ENCODE measurements around the gene KCNT2.
A peak's percentile ranks its signal among the peaks of the same experiment; 100 is the strongest.

Gene KCNT2

GRCh38 chr1:196442366-196442765 is 165.9 kb downstream of the KCNT2 start:
- no peak for DNase-seq

GRCh38 chr1:196440711-196441110 is 167.5 kb downstream of the KCNT2 start:
- DNase-seq = no peak

DNA sequence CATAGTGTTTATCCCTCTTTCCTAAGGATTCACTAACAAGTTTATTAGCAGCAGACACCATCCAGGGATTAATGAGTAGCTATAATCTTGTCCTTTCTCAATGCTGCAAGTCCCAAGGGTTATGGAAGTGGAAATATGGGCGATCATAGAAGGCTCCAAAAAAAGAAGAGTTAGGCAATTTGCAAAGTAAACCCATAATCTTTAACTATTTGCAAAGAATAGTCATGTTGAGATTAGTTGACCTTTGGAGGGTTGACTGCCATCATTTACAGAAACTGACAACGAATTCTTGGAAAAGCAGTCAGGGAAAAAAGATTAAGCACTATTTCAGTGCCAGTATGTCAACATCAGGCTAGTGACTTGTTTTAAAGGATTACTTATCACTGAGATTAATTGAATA is 169.9 kb downstream of the KCNT2 start:
- no peak for DNase-seq

DNA sequence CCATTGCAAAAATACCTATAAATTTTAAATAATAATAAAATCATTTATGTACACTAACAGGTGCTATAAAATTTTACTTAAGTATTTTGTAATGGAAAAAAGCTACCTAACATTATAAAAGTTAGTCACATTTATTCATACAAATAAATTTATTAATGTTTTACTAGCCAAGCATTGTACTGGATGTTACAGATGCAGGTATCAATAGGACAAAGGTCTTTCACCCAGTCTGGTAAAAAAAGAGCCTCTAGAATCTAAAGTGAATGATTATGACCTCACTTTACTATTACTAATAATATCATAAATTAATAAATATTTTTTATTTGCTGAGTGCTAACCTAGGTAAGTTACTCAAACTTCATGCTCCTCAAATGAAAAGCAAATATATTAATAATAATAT is 170.6 kb downstream of the KCNT2 start:
- no peak for DNase-seq

GRCh38 chr1:196433000-196433399 is 175.2 kb downstream of the KCNT2 start:
- no peak for DNase-seq

DNA sequence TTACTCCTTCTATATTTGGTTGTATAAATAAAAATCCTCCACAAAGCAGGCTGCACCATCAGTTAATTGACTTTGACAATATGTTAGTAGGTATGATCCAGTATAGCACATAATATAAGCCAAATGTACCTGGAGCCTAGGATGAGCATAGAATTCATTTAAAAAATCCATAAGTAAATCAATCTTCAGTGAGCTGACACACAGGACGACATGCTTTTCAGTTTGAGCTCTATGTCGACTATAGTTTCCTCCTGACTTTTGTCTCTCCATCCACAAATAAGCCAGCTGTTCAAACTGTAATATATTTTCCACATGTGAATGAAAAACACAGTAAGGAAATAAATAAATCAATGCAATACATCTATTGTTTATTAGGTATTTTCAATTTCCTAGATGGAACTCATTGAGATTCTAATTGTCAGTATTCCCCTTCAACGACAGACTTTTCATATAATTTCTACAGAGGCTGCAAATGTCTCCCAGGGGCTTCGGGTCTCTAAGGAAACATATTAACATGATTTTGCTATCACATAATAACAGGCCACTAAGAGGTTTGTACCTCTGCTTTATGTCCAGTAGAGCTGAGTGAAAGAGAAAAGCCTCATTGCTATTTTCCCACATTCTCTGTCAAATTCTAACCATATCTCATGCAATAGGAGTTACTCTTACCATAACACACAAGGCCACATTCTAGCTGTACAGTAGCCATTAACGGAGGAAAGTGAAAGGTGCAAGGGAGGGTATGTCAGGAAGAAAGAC is 180.1 kb downstream of the KCNT2 start:
- DNase-seq = no peak

DNA sequence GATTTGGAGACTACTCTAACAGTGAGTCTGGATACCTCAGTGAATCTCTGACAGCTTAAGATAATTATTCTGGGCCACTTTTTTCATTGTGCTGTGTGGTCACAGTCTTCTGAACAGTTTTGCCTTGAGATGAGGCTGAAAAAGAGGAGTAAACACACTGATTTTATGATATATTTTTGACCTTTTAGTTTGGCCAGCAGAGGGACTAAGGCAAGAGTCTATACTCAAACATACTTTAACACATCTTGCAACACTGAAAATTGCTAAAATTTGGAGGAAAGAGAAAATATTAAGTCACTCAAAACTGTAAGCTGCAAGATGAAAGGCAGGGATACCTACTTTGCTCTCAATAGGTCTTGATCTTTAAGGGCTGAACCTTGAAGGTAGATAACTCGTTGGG is 182.7 kb downstream of the KCNT2 start:
- no peak for DNase-seq

DNA sequence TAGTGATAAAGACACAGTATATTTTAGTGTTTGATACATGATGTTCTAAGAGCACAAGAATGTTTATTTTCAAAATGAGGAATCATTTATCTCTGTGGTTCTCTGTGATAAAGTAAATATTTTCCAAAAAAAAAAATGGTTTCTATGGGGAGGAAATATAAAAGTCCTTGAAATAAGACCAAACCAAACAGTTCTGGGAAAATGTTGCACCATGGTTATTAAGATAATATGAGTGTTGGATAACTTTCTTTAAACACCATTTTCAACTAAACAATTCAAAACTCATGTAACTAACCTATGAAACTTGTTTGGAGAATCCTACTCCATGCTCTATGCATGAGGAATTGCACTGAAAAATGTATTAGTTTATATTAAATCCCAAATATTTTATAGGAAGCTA is 184.6 kb downstream of the KCNT2 start:
- no peak for DNase-seq

- no peak for DNase-seq
These were observed 189.5 kb downstream of the KCNT2 start for GRCh38 chr1:196418772-196419171.

GRCh38 chr1:196415978-196416377 is 192.3 kb downstream of the KCNT2 start:
- DNase-seq = no peak

- DNase-seq = no peak
These were observed 195.9 kb downstream of the KCNT2 start for GRCh38 chr1:196412326-196412725.

- DNase-seq = no peak
These were observed 197.5 kb downstream of the KCNT2 start for GRCh38 chr1:196410768-196411167.

DNA sequence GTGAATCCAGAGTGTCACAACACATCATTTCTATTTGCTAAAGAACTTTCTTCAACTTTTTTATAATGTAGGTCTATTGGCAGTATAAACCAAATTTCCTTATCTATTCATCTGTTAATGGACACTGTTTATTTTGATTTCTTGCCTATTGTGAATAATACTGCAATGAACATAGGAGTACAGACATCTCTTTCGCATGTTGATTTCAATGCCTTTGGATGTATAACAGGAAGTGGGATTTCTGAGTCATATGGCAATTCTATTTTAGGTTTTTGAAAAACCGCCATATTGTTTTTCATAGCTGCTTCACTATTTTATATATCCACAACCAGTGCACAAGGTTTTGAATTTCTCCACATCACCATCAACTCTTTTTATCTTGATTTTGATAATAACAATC is 198.7 kb downstream of the KCNT2 start:
- no peak for DNase-seq

- no peak for DNase-seq
These were observed 200.7 kb downstream of the KCNT2 start for GRCh38 chr1:196407358-196408051.

GRCh38 chr1:196405839-196406238 is 202.4 kb downstream of the KCNT2 start:
- no peak for DNase-seq

- no peak for DNase-seq
These were observed 204.2 kb downstream of the KCNT2 start for GRCh38 chr1:196403803-196404690.

GRCh38 chr1:196401891-196402290 is 206.3 kb downstream of the KCNT2 start:
- DNase-seq = peak; percentile 36

DNA sequence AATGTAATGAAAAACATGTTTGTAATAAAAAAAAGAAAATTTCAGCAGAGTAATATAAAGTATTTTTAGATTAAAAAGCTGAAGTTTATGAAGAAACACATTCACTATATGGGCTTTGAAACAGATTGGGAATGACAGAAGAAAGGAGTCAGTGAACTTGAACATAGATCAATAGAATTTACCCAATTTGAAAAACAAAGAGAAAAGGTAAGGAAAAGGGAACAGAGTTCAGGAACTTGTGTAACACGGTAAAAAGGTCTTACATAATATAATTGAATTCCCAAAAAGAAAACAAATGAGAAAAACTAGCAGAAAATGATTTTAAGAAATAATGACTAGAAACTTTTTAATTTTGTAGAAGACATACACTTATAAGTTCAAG is 206.8 kb downstream of the KCNT2 start:
- DNase-seq = no peak

DNA sequence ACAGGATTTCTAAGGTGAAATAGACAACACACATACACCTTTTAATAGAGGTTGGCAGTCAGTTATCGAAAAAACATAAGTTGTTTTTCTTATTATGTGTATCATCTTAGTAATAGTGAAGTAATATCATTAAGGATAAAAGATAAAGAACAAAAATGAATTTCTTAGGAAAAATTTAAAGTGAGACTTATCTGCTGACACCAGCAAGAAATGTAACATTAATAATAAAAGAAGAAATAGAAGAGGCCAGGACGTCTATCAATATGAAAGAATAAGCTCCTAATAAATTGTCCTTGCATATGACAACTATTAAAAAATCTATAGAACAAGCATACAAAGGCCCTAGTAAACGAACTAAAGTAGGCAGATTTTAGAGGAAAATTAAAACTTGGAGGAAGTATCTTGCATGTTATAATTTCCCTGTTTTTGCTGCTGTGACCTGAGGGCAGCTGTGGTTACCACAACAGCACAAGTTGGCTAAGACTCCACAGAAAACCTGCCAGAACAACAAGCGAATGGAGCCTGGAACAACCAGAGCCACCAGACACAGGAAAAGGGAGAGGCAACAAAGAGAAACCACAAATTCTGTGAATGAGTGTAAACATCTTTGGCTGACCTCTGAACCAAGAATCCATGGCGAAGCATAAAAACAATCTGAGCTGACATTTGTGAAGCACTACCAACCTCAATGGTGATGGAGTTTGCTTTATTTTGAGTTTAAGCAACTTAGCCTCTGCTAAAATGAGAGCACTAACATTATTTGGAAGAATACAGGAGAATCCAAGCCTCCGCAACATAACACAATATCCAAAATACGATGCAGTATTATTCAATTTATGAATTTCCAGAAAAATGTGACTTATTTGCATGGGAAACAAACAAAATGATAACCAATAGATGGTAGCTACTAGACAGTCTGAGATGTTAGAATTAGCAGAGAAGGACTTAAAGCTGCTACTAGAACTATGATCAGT is 207.5 kb downstream of the KCNT2 start:
- DNase-seq = no peak

DNA sequence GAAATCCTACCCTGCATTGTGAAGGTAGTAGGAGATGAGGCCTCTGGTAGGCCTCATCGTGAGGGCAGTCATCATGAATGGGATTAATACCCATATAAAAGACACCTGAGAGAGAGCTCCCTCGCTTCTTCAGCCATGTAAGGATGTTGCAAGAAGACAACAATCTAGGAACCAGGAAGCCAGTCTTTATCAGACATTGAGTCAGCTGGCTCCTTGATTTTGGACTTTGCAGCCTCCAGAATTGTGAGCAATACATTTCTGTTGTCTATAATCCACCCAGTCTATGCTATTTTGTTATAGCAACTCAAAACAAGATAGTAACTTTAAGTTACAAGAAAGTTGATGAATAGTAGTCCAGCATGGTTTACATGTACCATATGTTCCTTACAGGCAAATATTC is 208.5 kb downstream of the KCNT2 start:
- DNase-seq = no peak

GRCh38 chr1:196393742-196394141 is 214.5 kb downstream of the KCNT2 start:
- DNase-seq = no peak

DNA sequence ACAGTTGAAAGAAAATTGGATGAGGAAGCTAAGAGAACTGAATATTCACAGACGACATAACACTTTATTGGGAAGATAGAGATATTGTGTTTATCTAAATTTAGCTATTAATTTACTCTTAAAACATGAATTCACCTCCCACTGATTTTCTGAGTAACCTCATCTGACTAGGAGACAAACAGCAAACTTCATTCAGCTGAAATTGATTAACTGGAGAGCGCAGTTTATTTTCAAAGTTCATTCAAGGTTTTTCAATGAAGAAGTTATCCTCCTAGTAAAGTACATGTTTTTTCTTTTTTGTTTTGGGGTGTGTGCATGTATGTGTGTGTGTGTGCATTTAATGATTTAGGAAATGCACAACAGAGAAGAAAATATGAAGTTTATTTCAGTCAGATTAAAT is 215.0 kb downstream of the KCNT2 start:
- no peak for DNase-seq
